ENCODE data around the gene DENND2A. TPM values are rescaled to one million over a fixed set of nuclear protein-coding genes. Genes with fewer than 3 reads are reported as not detected.

DENND2A gene
- polyA plus RNA-seq, 3 donors from 2014 or later, result not detected

- H3K9me3 Mint-ChIP-seq, result no peaks in the 10 kb centered on the region
- peaks cover 3 to 4% (median 3%) of the 10 kb centered on the region in 3 donors for H3K27me3 Mint-ChIP-seq (ENCODE audit: low read depth in 3 of 3)
- no peak overlapping the region for H3K4me3 Mint-ChIP-seq
- no peak overlapping the region for H3K27ac Mint-ChIP-seq
- no peaks in the 10 kb centered on the region for H3K4me1 Mint-ChIP-seq
- DNase-seq, result no peak
- no peaks in the 10 kb centered on the region for H3K36me3 Mint-ChIP-seq
Measured at GRCh38 chr7:140610204-140611165, 30.1 kb downstream of the DENND2A start.

GRCh38 chr7:140609646-140610045 is 31.0 kb downstream of the DENND2A start:
- no peaks in the 10 kb centered on the region for H3K9me3 Mint-ChIP-seq
- no peak overlapping the region for H3K27ac Mint-ChIP-seq

GRCh38 chr7:140607441-140607989 is 33.1 kb downstream of the DENND2A start:
- Mint-ChIP-seq H3K27me3 (ENCODE audit: low read depth in 3 of 3) (peaks cover 0 to 9% (median 0%) of the 10 kb centered on the region in 3 donors), H3K36me3 (no peaks in the 10 kb centered on the region), H3K4me1 (no peaks in the 10 kb centered on the region), H3K4me3 (no peak overlapping the region), H3K9me3 (no peaks in the 10 kb centered on the region), H3K27ac (no peak overlapping the region)
- no peak for DNase-seq

More at GRCh38 chr7:140609646-140610045, 31.0 kb downstream of the DENND2A start:
- Mint-ChIP-seq H3K27me3 (ENCODE audit: low read depth in 3 of 3) (peaks cover 3 to 8% (median 3%) of the 10 kb centered on the region in 3 donors), H3K36me3 (no peaks in the 10 kb centered on the region), H3K4me1 (no peaks in the 10 kb centered on the region), H3K4me3 (no peak overlapping the region)
- DNase-seq, result no peak

GRCh38 chr7:140605337-140605736 is 35.3 kb downstream of the DENND2A start:
- DNase-seq, result no peak
- Mint-ChIP-seq H3K9me3 (no peaks in the 10 kb centered on the region), H3K36me3 (no peaks in the 10 kb centered on the region), H3K4me3 (no peak overlapping the region), H3K27me3 (ENCODE audit: low read depth in 3 of 3) (peaks cover 2 to 10% (median 3%) of the 10 kb centered on the region in 3 donors), H3K4me1 (no peaks in the 10 kb centered on the region), H3K27ac (no peak overlapping the region)

- no peak overlapping the region for H3K4me3 Mint-ChIP-seq
- no peak for DNase-seq
- H3K36me3 Mint-ChIP-seq, result no peaks in the 10 kb centered on the region
- H3K4me1 Mint-ChIP-seq, result no peaks in the 10 kb centered on the region
- H3K27me3 Mint-ChIP-seq (ENCODE audit: low read depth in 3 of 3), result peaks cover 3 to 12% (median 6%) of the 10 kb centered on the region in 3 donors
- no peaks in the 10 kb centered on the region for H3K9me3 Mint-ChIP-seq
- H3K27ac Mint-ChIP-seq, result no peak overlapping the region
Measured at GRCh38 chr7:140604760-140605159, 35.9 kb downstream of the DENND2A start.

GRCh38 chr7:140604076-140604475 is 36.5 kb downstream of the DENND2A start:
- DNase-seq, result no peak
- H3K27ac Mint-ChIP-seq, result no peak overlapping the region
- H3K27me3 Mint-ChIP-seq (ENCODE audit: low read depth in 3 of 3), result peaks cover 3 to 12% (median 7%) of the 10 kb centered on the region in 3 donors
- no peaks in the 10 kb centered on the region for H3K4me1 Mint-ChIP-seq
- H3K4me3 Mint-ChIP-seq, result no peak overlapping the region
- no peaks in the 10 kb centered on the region for H3K36me3 Mint-ChIP-seq
- H3K9me3 Mint-ChIP-seq, result no peaks in the 10 kb centered on the region

- DNase-seq, result no peak
- H3K4me3 Mint-ChIP-seq, result no peak overlapping the region
- no peaks in the 10 kb centered on the region for H3K36me3 Mint-ChIP-seq
- H3K27ac Mint-ChIP-seq, result peak overlapping the region in 1 of 6 donors; percentile 27
- no peaks in the 10 kb centered on the region for H3K4me1 Mint-ChIP-seq
- H3K9me3 Mint-ChIP-seq, result no peaks in the 10 kb centered on the region
- peaks cover 3 to 9% (median 9%) of the 10 kb centered on the region in 3 donors for H3K27me3 Mint-ChIP-seq (ENCODE audit: low read depth in 3 of 3)
Measured at GRCh38 chr7:140601566-140602174, 38.9 kb downstream of the DENND2A start.

- Mint-ChIP-seq H3K9me3 (no peaks in the 10 kb centered on the region), H3K36me3 (no peaks in the 10 kb centered on the region), H3K4me1 (no peaks in the 10 kb centered on the region), H3K27ac (no peak overlapping the region), H3K27me3 (ENCODE audit: low read depth in 3 of 3) (peaks cover 3 to 9% (median 9%) of the 10 kb centered on the region in 3 donors), H3K4me3 (no peak overlapping the region)
- no peak for DNase-seq
Measured at GRCh38 chr7:140600341-140600740, 40.3 kb downstream of the DENND2A start.

GRCh38 chr7:140597428-140597949 is 43.1 kb downstream of the DENND2A start:
- Mint-ChIP-seq H3K4me3 (no peak overlapping the region), H3K27ac (no peak overlapping the region), H3K9me3 (no peaks in the 10 kb centered on the region), H3K4me1 (peaks cover 9 to 14% of the 10 kb centered on the region in 2 donors), H3K27me3 (ENCODE audit: low read depth in 3 of 3) (peaks cover 6 to 12% (median 9%) of the 10 kb centered on the region in 3 donors), H3K36me3 (peaks cover 0 to 5% (median 0%) of the 10 kb centered on the region in 3 donors)
- no peak for DNase-seq

GRCh38 chr7:140596519-140597427 is 43.8 kb downstream of the DENND2A start:
- no peak overlapping the region for H3K4me3 Mint-ChIP-seq
- H3K4me1 Mint-ChIP-seq, result peaks cover 9 to 14% of the 10 kb centered on the region in 2 donors
- no peak overlapping the region for H3K27ac Mint-ChIP-seq
- H3K27me3 Mint-ChIP-seq (ENCODE audit: low read depth in 3 of 3), result peaks cover 6 to 12% (median 6%) of the 10 kb centered on the region in 3 donors
- H3K36me3 Mint-ChIP-seq, result peaks cover 0 to 5% (median 0%) of the 10 kb centered on the region in 3 donors
- H3K9me3 Mint-ChIP-seq, result no peaks in the 10 kb centered on the region
- DNase-seq, result no peak

GRCh38 chr7:140595468-140596092 is 45.0 kb downstream of the DENND2A start:
- DNase-seq, result no peak
- peaks cover 9 to 14% of the 10 kb centered on the region in 2 donors for H3K4me1 Mint-ChIP-seq
- H3K27ac Mint-ChIP-seq, result no peak overlapping the region
- H3K4me3 Mint-ChIP-seq, result no peak overlapping the region
- H3K9me3 Mint-ChIP-seq, result no peaks in the 10 kb centered on the region
- H3K27me3 Mint-ChIP-seq (ENCODE audit: low read depth in 3 of 3), result peaks cover 6 to 12% (median 7%) of the 10 kb centered on the region in 3 donors
- H3K36me3 Mint-ChIP-seq, result peaks cover 0 to 5% (median 0%) of the 10 kb centered on the region in 3 donors

GRCh38 chr7:140594131-140594691 is 46.4 kb downstream of the DENND2A start:
- H3K4me3 Mint-ChIP-seq, result peak overlapping the region in 1 of 5 donors; percentile 24
- peaks cover 0 to 5% (median 0%) of the 10 kb centered on the region in 3 donors for H3K36me3 Mint-ChIP-seq
- peaks cover 3 to 6% (median 6%) of the 10 kb centered on the region in 3 donors for H3K27me3 Mint-ChIP-seq (ENCODE audit: low read depth in 3 of 3)
- peaks cover 9 to 14% of the 10 kb centered on the region in 2 donors for H3K4me1 Mint-ChIP-seq
- no peak overlapping the region for H3K27ac Mint-ChIP-seq
- DNase-seq, result no peak
- H3K9me3 Mint-ChIP-seq, result no peaks in the 10 kb centered on the region

All from immature natural killer cell (primary cell).